Kidney (tissue), 14 donors: Measurements from ENCODE around the gene RPL10A. TPM values are rescaled to one million over a fixed set of nuclear protein-coding genes. Genes with fewer than 3 reads are reported as not detected.

Experiments used
- DNase-seq, 5 donors: peaks; one replicate each; pipeline ENCODE4 v3.0.0-alpha.2; 2013 to 2020
- FAIRE-seq: peaks from 2 replicates; lab custom pipeline; 2012; peaks lifted over from hg19 to GRCh38; lab: Jason Lieb, UNC
- H3K27ac ChIP-seq, 2 donors: one replicate each; pipeline ENCODE4 v1.7.0; 2013; ENCODE audit warnings: low read depth in 2 of 2, low read length in 2 of 2, inconsistent platforms in 1 of 2
- H3K27me3 ChIP-seq: one replicate; pipeline ENCODE4 v1.7.1; 2013; ENCODE audit warnings: low read length, inconsistent platforms; ENCODE audit not compliant: control insufficient read depth, insufficient read depth
- H3K36me3 ChIP-seq, 3 donors: one replicate each; pipeline versions ENCODE4 v1.7.0 to v1.7.1; 2013; ENCODE audit warnings: low read length in 3 of 3, control low read depth in 1 of 3, inconsistent platforms in 1 of 3; ENCODE audit not compliant: insufficient read depth in 3 of 3, control insufficient read depth in 2 of 3
- H3K4me1 ChIP-seq, 3 donors: one replicate each; pipeline versions ENCODE4 v1.7.0 to v1.7.1; 2013; ENCODE audit warnings: low read length in 3 of 3, inconsistent platforms in 1 of 3, low read depth in 1 of 3; ENCODE audit not compliant: control insufficient read depth in 2 of 3, insufficient read depth in 2 of 3
- H3K4me3 ChIP-seq, 3 donors: one replicate each; pipeline versions ENCODE4 v1.7.0 to v1.8.1; 2013; ENCODE audit warnings: low read length in 3 of 3, control low read depth in 1 of 3, inconsistent platforms in 1 of 3
- H3K9ac ChIP-seq, 3 donors: one replicate each; pipeline versions ENCODE4 v1.7.0 to v1.7.1; 2013; ENCODE audit warnings: low read length in 3 of 3, control low read depth in 1 of 3, inconsistent platforms in 1 of 3
- H3K9me3 ChIP-seq, 3 donors: one replicate each; pipeline versions ENCODE4 v1.7.0 to v1.7.1; 2013; ENCODE audit warnings: low read length in 3 of 3, control low read depth in 1 of 3, inconsistent platforms in 1 of 3; ENCODE audit not compliant: control insufficient read depth in 2 of 3, insufficient read depth in 1 of 3
- CTCF ChIP-seq: IDR thresholded peaks from 3 replicates; pipeline ENCODE4 v1.5.1; 2012; ENCODE audit warnings: mild to moderate bottlenecking, moderate library complexity, borderline replicate concordance; ENCODE audit not compliant: insufficient read depth; ENCODE audit errors: extremely low read depth
- intact Hi-C: fragments of 100-400 bp; cut with DNase I; formaldehyde crosslinking; loops from one replicate; pipeline ENCODE4 v1.11.1; 2022
- polyA plus RNA-seq: library from polyadenylated mRNA; stranded (reverse); fragments of 350-450 nt; fragmentation: Illumina TruSeq; extraction: RNeasy Lipid Tissue Mini Kit (QIAGEN cat#74804); gene quantifications from one replicate; pipeline ENCODE4 v1.2.3, GENCODE V29; 2014; ENCODE audit warnings: low read depth, low replicate concordance; ENCODE audit not compliant: insufficient read depth
- total RNA-seq: library from RNA; stranded (reverse); fragmentation: NEBNext Ultra II Directional; extraction: Animal tissue kit (Norgen Biotek cat#: 25700); gene quantifications from one replicate; pipeline ENCODE4 v1.2.1, GENCODE V29; 2021
- donor health status: control.
- donor health status: control.
- donor health status: control.
- donor health status: control.
- donor health status: control.
- donor health status: DM: yes; HTN: yes; CAD: no.
- donor health status: Normal renal cell carcinoma (clear cell type).

The RPL10A gene
- total and polyA plus RNA-seq, 2 donors from 2014 or later: 1,159 to 1,291 TPM

GRCh38 chr6:35473075-35473849 lies 5.1 kb downstream of the RPL10A start:
- Histone ChIP-seq H3K4me3 (no peak overlapping the region), H3K36me3 (peaks cover 0 to 18% (median 7%) of the 10 kb centered on the region in 3 donors), H3K27ac (no peak overlapping the region), H3K4me1 (peaks cover 3 to 9% (median 8%) of the 10 kb centered on the region in 3 donors), H3K9ac (no peak overlapping the region), H3K9me3 (no peaks in the 10 kb centered on the region), H3K27me3 (no peaks in the 10 kb centered on the region)
- no peak for FAIRE-seq
- no peak for TF ChIP-seq CTCF
- intact Hi-C loops: no loop called here
- DNase-seq: no peak

- Histone ChIP-seq H3K27ac (no peak overlapping the region), H3K27me3 (no peaks in the 10 kb centered on the region), H3K9ac (no peak overlapping the region), H3K36me3 (peaks cover 0 to 18% (median 7%) of the 10 kb centered on the region in 3 donors), H3K4me3 (no peak overlapping the region), H3K4me1 (peaks cover 3 to 9% (median 8%) of the 10 kb centered on the region in 3 donors), H3K9me3 (no peaks in the 10 kb centered on the region)
- TF ChIP-seq CTCF: no peak
- no peak for FAIRE-seq
- intact Hi-C loops: no loop called here
- no peak for DNase-seq
Measured at GRCh38 chr6:35473850-35474130, 5.6 kb downstream of the RPL10A start.

GRCh38 chr6:35474131-35474941 lies 6.1 kb downstream of the RPL10A start:
- no peaks in the 10 kb centered on the region for H3K27me3 ChIP-seq
- TF ChIP-seq CTCF: no peak
- H3K9ac ChIP-seq: no peak overlapping the region
- peaks cover 0 to 18% (median 9%) of the 10 kb centered on the region in 3 donors for H3K36me3 ChIP-seq
- intact Hi-C loops: no loop called here
- H3K9me3 ChIP-seq: no peaks in the 10 kb centered on the region
- DNase-seq (peak in 1 of 5 donors; percentile 57), FAIRE-seq (no peak)
- peaks cover 3 to 9% (median 8%) of the 10 kb centered on the region in 3 donors for H3K4me1 ChIP-seq
- H3K27ac ChIP-seq: no peak overlapping the region
- no peak overlapping the region for H3K4me3 ChIP-seq
